Measurements from ENCODE around the gene EYA2. TPM values are rescaled to one million over a fixed set of nuclear protein-coding genes. Genes with fewer than 3 reads are reported as not detected.

Gene EYA2
- total RNA-seq, 1 donor from 2014 or later = 1.3 TPM

DNA sequence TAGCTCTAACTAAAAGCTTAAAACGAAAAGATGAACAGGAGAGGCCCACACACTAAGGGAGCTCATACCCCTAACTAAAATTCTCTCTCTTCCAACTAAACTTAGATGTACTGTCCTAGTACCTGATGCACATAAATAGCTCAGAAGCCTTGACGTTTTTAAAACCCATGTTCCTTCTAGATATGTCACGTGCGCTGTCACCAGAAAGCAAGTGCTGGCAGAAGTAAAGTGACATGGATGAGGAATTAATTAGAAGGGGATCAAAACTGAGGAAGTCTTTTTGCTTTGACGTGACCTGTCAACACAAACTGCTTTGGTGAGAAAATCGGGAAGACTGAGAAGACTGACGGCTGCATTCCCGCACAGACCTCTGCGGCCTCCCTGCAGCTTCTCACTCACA lies 319.3 kb downstream of the EYA2 start:
- no peaks in the 10 kb centered on the region for H3K9me3 Mint-ChIP-seq
- peaks cover 20% of the 10 kb centered on the region for H3K36me3 Mint-ChIP-seq (ENCODE audit: low read depth)
- DNase-seq (ENCODE audit: low read depth, low spot score) = no peak
- TF ChIP-seq, protein P1, sequence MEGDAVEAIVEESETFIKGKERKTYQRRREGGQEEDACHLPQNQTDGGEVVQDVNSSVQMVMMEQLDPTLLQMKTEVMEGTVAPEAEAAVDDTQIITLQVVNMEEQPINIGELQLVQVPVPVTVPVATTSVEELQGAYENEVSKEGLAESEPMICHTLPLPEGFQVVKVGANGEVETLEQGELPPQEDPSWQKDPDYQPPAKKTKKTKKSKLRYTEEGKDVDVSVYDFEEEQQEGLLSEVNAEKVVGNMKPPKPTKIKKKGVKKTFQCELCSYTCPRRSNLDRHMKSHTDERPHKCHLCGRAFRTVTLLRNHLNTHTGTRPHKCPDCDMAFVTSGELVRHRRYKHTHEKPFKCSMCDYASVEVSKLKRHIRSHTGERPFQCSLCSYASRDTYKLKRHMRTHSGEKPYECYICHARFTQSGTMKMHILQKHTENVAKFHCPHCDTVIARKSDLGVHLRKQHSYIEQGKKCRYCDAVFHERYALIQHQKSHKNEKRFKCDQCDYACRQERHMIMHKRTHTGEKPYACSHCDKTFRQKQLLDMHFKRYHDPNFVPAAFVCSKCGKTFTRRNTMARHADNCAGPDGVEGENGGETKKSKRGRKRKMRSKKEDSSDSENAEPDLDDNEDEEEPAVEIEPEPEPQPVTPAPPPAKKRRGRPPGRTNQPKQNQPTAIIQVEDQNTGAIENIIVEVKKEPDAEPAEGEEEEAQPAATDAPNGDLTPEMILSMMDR (conservative IDR thresholded peaks at IDR 0.05) = no peak
- no peaks in the 10 kb centered on the region for H3K27me3 Mint-ChIP-seq (ENCODE audit: low read depth)
- no peak overlapping the region for H3K4me3 Mint-ChIP-seq
- H3K4me1 Mint-ChIP-seq = no peaks in the 10 kb centered on the region
- no peak overlapping the region for H3K27ac Mint-ChIP-seq (ENCODE audit: unreplicated experiment)

DNA sequence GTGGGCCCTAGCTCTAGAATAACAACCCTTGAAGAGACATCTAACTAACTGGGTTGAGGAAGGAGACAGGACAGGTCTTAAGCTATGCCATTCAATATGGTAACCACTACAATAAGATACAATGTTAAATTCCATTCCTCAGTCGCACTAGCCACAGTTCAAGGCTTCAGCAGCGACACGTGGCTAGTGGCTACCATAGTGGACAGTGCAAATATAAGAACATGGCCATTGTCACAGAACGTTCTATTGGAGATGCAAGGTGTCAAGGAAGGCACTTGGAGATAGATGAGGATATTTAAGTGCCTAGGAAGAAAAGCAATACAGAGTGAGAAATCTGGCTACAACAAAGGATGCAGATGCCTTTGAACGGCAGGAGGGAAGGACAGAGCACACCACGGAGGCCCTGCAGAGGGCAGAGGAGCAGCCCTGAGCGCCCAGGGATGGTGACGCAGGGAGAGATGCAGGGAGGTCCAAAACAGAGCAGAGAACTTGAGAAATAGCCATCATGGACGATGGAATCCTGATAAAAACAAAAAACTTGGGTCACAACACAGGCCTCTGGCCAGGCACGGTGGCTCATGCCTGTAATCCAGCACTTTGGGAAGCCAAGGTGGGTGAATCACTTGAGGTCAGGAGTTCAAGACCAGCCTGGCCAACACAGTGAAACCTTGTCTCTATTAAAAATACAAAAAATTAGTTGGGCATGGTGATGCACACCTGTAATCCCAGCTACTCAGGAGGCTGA lies 321.2 kb downstream of the EYA2 start:
- Mint-ChIP-seq H3K27ac (ENCODE audit: unreplicated experiment) (peak overlapping the region; percentile 72), H3K36me3 (ENCODE audit: low read depth) (peaks cover 27% of the 10 kb centered on the region), H3K9me3 (no peaks in the 10 kb centered on the region), H3K4me1 (peaks cover 8% of the 10 kb centered on the region), H3K4me3 (no peak overlapping the region), H3K27me3 (ENCODE audit: low read depth) (no peaks in the 10 kb centered on the region)
- TF ChIP-seq, protein P1 (conservative IDR thresholded peaks at IDR 0.05) = no peak
- DNase-seq (ENCODE audit: low read depth, low spot score) = no peak

DNA sequence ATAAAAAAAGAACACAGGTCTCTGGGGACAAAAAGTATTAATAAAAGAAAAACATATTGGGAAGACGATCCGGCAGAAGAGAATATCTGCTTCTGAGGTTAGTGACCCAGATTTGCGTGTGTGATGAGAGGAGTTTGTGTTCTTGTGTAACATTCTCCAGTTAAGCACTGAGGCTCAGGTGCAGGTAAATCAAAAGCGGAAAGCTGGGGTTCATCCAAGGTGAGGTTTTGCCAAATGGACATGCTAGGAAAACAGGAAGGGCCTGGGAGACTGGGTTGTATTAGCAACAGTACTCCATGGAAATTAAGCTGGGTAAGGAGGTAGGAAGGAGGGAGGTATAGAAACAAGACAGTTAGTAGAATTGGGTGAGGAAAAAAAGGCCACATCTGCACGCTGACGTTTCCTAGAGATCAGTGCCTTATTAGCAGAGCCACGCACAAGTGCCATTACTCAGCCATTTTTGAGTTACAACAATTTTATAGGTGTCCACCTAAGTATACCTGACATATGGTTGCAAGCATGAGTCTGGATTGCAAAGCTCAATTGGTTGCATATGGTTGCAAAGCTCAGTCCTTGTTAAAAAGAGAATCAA lies 322.3 kb downstream of the EYA2 start:
- peaks cover 8% of the 10 kb centered on the region for H3K4me1 Mint-ChIP-seq
- TF ChIP-seq, protein P1 (conservative IDR thresholded peaks at IDR 0.05) = no peak
- H3K36me3 Mint-ChIP-seq (ENCODE audit: low read depth) = peaks cover 27% of the 10 kb centered on the region
- H3K4me3 Mint-ChIP-seq = no peak overlapping the region
- H3K27me3 Mint-ChIP-seq (ENCODE audit: low read depth) = no peaks in the 10 kb centered on the region
- DNase-seq (ENCODE audit: low read depth, low spot score) = no peak
- H3K9me3 Mint-ChIP-seq = no peaks in the 10 kb centered on the region
- no peak overlapping the region for H3K27ac Mint-ChIP-seq (ENCODE audit: unreplicated experiment)

DNA sequence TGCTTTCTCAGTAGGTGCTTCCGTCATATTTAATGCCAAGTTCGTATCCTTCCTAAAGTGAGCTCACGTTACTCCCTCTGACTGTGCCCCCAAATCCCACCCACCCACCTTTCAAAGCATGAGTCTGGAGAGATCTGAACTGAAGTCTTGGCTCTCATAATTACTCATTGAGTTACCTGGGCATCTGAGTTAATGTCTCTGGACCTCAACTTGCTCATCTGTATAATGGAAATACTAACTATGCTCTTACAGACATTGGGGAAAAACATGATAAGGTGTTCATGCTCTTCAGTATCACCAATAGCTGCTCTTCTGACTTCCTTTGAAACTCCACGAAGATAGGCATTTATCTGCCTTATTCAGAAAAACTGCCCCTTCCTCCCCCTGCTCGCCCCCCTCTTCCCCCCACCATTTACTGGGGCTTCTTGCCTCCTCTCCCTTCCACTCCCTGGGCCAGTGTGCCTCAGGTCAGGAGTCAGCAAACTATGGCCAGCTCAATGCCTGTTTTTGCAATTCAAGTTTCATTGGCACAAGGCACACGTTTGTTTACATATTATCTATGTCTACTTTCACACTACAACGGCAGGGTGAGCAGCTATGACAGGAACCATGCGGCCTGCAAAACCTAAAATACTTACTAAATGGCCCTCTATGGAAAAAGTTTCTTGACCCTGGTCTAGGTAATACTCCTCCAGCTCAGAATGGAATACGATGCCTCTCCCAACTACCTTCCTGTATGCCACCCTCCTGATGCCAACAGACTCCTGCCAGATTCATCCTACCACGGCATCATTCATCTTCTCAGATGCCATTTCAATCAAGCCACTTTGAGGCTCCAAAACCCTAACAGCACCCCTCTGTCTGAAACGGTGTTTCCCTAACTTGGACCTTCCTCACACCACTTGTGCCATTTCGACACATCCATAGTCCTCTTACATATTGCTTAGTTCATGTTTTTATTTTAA lies 323.1 kb downstream of the EYA2 start:
- H3K27ac Mint-ChIP-seq (ENCODE audit: unreplicated experiment) = peak overlapping the region; percentile 54
- H3K9me3 Mint-ChIP-seq = no peaks in the 10 kb centered on the region
- TF ChIP-seq, protein P1 (conservative IDR thresholded peaks at IDR 0.05) = no peak
- no peaks in the 10 kb centered on the region for H3K27me3 Mint-ChIP-seq (ENCODE audit: low read depth)
- H3K4me3 Mint-ChIP-seq = no peak overlapping the region
- peaks cover 8% of the 10 kb centered on the region for H3K4me1 Mint-ChIP-seq
- peaks cover 32% of the 10 kb centered on the region for H3K36me3 Mint-ChIP-seq (ENCODE audit: low read depth)
- DNase-seq (ENCODE audit: low read depth, low spot score) = no peak

DNA sequence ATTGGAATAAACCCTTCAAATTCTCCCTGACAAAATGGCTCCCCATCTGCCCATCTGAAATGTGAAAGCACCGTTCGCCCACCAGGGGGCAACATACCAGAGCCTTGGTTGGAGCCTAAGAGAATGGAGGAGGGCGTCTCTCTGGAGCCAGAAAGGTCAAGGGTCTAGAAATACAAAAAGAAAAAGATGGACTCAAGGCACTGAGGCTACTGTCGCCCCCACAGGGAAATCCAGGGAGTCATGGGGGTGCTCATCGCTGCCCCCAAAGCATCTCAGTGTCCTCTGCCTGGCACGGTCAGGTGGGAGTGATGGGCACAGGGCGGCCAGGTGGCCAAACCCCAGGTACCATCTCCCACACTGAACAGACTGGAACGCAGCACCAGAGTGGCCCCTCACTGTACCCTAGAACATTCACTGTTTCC lies 325.5 kb downstream of the EYA2 start:
- H3K36me3 Mint-ChIP-seq (ENCODE audit: low read depth) = peaks cover 39% of the 10 kb centered on the region
- H3K27me3 Mint-ChIP-seq (ENCODE audit: low read depth) = no peaks in the 10 kb centered on the region
- TF ChIP-seq, protein P1 (conservative IDR thresholded peaks at IDR 0.05) = peak; percentile 70
- H3K4me1 Mint-ChIP-seq = peaks cover 8% of the 10 kb centered on the region
- H3K9me3 Mint-ChIP-seq = no peaks in the 10 kb centered on the region
- no peak overlapping the region for H3K27ac Mint-ChIP-seq (ENCODE audit: unreplicated experiment)
- DNase-seq (ENCODE audit: low read depth, low spot score) = peak; percentile 65
- H3K4me3 Mint-ChIP-seq = no peak overlapping the region

Measured in neural crest cell (in vitro differentiated cells).